ENCODE measurements around the gene ARHGAP20. TPM values are rescaled to one million over a fixed set of nuclear protein-coding genes. Genes with fewer than 3 reads are reported as not detected.

ARHGAP20 gene
- total and polyA plus RNA-seq, 2 of the 4 experiments (the other 2 are of a cell fraction) = 1.4 to 2.5 TPM

DNA sequence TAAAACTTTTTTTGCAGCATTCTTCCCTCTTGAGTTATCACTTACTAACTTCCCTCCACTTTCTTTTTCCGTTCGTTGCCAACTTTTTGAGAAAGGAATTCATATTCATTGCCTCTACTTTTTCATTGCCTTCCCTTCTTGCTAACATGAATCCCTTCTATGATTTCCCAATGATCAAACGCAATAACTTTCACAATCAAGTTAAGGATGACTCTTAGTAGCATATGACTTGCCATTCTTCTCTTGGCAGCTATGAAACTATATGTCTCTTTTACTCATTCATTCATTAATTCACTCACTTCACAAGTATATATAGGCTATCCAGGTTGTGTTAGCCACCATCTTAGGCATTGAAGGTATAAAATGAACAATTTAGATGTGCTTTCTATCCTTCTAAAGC lies 16.6 kb upstream of the ARHGAP20 start:
- Histone ChIP-seq H3K9ac (ENCODE audit: low read depth, low read length) (no peak overlapping the region), H4K91ac (ENCODE audit: insufficient read depth, low read depth, low read length) (no peak overlapping the region), H3K23ac (ENCODE audit: low read depth, low read length) (no peak overlapping the region), H2AK5ac (ENCODE audit: low read depth, low read length) (no peak overlapping the region), H2AFZ (replicated peaks; ENCODE audit: low read length, poor library complexity) (no peak overlapping the region), H3K4me3 (ENCODE audit: insufficient read depth, low read depth, low read length) (no peak overlapping the region), H3K4ac (ENCODE audit: low read depth, low read length) (no peak overlapping the region), H3K9me3 (ENCODE audit: control insufficient read depth, insufficient read depth, low read length) (no peaks in the 10 kb centered on the region), H2BK15ac (ENCODE audit: low read depth, low read length) (no peak overlapping the region), H4K5ac (ENCODE audit: low read depth, low read length) (no peak overlapping the region), H3K9me1 (ENCODE audit: insufficient read depth, low read length) (no peaks in the 10 kb centered on the region), H2BK5ac (ENCODE audit: low read depth, low read length, poor library complexity, severe bottlenecking) (no peak overlapping the region), H2BK20ac (ENCODE audit: low read depth, low read length) (no peak overlapping the region), H3K18ac (ENCODE audit: low read depth, low read length) (no peak overlapping the region), H3K56ac (ENCODE audit: extremely low read depth, insufficient read depth, low read length) (no peak overlapping the region), H2BK120ac (ENCODE audit: low read depth, low read length) (no peak overlapping the region), H3K4me2 (ENCODE audit: low read depth, low read length) (no peak overlapping the region), H3K14ac (replicated peaks; ENCODE audit: low read depth, low read length) (no peak overlapping the region), H3K27ac (ENCODE audit: insufficient read depth, low read length) (no peak overlapping the region), H3K79me1 (ENCODE audit: low read depth in 1 of 2, low read length in 2 of 2) (no peaks in the 10 kb centered on the region), H3K36me3 (ENCODE audit: control insufficient read depth, insufficient read depth, low read length) (no peaks in the 10 kb centered on the region), H4K20me1 (ENCODE audit: insufficient read depth, low read length) (no peaks in the 10 kb centered on the region), H3K27me3 (ENCODE audit: control insufficient read depth, insufficient read depth, low read length) (no peaks in the 10 kb centered on the region), H2AK9ac (replicated peaks; ENCODE audit: low read depth, low read length, poor library complexity) (no peak overlapping the region), H3K4me1 (ENCODE audit: control insufficient read depth, insufficient read depth, low read length) (no peaks in the 10 kb centered on the region), H4K8ac (ENCODE audit: low read depth in 2 of 2, low read length in 2 of 2) (no peak overlapping the region)
- WGBS, 2 experiments (ENCODE audit: extremely low coverage in 2 of 2, insufficient read length in 1 of 2) = 60% methylated on average over 1 of the region's 3 CpGs; no CpG with 5 or more reads in 1 of the 2 experiments
- DNase-seq (peak; percentile 40), ATAC-seq (ENCODE audit: low read depth) (no peak)
- BruUV-seq (replicated peaks) = no TSS peak
- CTCF ChIA-PET = no interaction called here
- dilution Hi-C loops (cut with HindIII; ENCODE audit: low sequenced_read_pairs, unreplicated experiment) = no loop called here
- POLR2A ChIA-PET (ENCODE audit: unreplicated experiment) = no interaction called here
- in situ Hi-C loops (cut with MboI; ENCODE audit: low sequenced_read_pairs) = no loop called here
- intact Hi-C loops (cut with micrococcal nuclease) = no loop called here
- peak; percentile 45; the same call in 1 of the 2 replicates for TF ChIP-seq CEBPB (IDR thresholded peaks at IDR 0.05; ENCODE audit: low read depth, low read length)
- no peak for TF ChIP-seq POLR2A (IDR thresholded peaks at IDR 0.05; ENCODE audit: low read depth, low read length)
